NCI-H2107 (cell line): ENCODE data around the gene ST6GAL1.

Source experiments
- DNase-seq: peaks from one replicate; lab custom pipeline; 2025; lab: John Stamatoyannopoulos, UW

ST6GAL1 gene

GRCh38 chr3:187077537-187077936 is 147.2 kb downstream of the ST6GAL1 start:
- no peak for DNase-seq

- DNase-seq = no peak
Observed at GRCh38 chr3:187079090-187080022, 149.0 kb downstream of the ST6GAL1 start.

GRCh38 chr3:187080799-187081450 is 150.6 kb downstream of the ST6GAL1 start:
- no peak for DNase-seq

- DNase-seq = no peak
Observed at GRCh38 chr3:187082758-187083375, 152.5 kb downstream of the ST6GAL1 start.

GRCh38 chr3:187084126-187084525 is 153.8 kb downstream of the ST6GAL1 start:
- no peak for DNase-seq

- DNase-seq = no peak
Observed at GRCh38 chr3:187084580-187084979, 154.3 kb downstream of the ST6GAL1 start.

- DNase-seq = no peak
Observed at GRCh38 chr3:187085021-187085666, 154.8 kb downstream of the ST6GAL1 start.

GRCh38 chr3:187085933-187086332 is 155.6 kb downstream of the ST6GAL1 start:
- DNase-seq = no peak

- DNase-seq = no peak
Observed at GRCh38 chr3:187086831-187087230, 156.5 kb downstream of the ST6GAL1 start.

GRCh38 chr3:187088701-187089100 is 158.4 kb downstream of the ST6GAL1 start:
- no peak for DNase-seq

GRCh38 chr3:187093320-187093719 is 163.0 kb downstream of the ST6GAL1 start:
- DNase-seq = no peak

GRCh38 chr3:187098923-187099512 is 168.7 kb downstream of the ST6GAL1 start:
- no peak for DNase-seq

- no peak for DNase-seq
Observed at GRCh38 chr3:187101184-187102072, 171.1 kb downstream of the ST6GAL1 start.

- no peak for DNase-seq
Observed at GRCh38 chr3:187102073-187102634, 171.8 kb downstream of the ST6GAL1 start.

GRCh38 chr3:187103251-187103650 is 172.9 kb downstream of the ST6GAL1 start:
- no peak for DNase-seq

GRCh38 chr3:187104342-187104741 is 174.0 kb downstream of the ST6GAL1 start:
- DNase-seq = no peak

- DNase-seq = no peak
Observed at GRCh38 chr3:187104933-187105332, 174.6 kb downstream of the ST6GAL1 start.

- no peak for DNase-seq
Observed at GRCh38 chr3:187105700-187106099, 175.4 kb downstream of the ST6GAL1 start.

- DNase-seq = no peak
Observed at GRCh38 chr3:187107989-187108388, 177.7 kb downstream of the ST6GAL1 start.

GRCh38 chr3:187110156-187110555 is 179.8 kb downstream of the ST6GAL1 start:
- DNase-seq = no peak
